Effector memory CD4-positive, alpha-beta T cell (primary cell): ENCODE results near the gene FCN2.

Experiments used
- DNase-seq, 3 donors: peaks; one replicate each; pipeline ENCODE4 v3.0.0-alpha.2; 2020
- H3K27ac ChIP-seq: 2 replicates; pipeline ENCODE4 v1.7.0; 2013; ENCODE audit warnings: mild to moderate bottlenecking, low read length, moderate library complexity; ENCODE audit not compliant: insufficient read depth, poor library complexity, severe bottlenecking
- H3K27me3 ChIP-seq: replicated peaks from 2 replicates; pipeline ENCODE4 v1.7.0; 2013; ENCODE audit warnings: mild to moderate bottlenecking, low read length; ENCODE audit not compliant: insufficient read depth, control insufficient read depth, poor library complexity, severe bottlenecking
- H3K36me3 ChIP-seq: 2 replicates; pipeline ENCODE4 v1.7.0; 2013; ENCODE audit warnings: mild to moderate bottlenecking, low read length, moderate library complexity; ENCODE audit not compliant: control insufficient read depth, insufficient read depth
- H3K4me1 ChIP-seq: 2 replicates; pipeline ENCODE4 v1.7.0; 2013; ENCODE audit warnings: low read length, mild to moderate bottlenecking; ENCODE audit not compliant: control insufficient read depth, insufficient read depth, poor library complexity, severe bottlenecking
- H3K4me3 ChIP-seq: 2 replicates; pipeline ENCODE4 v1.7.0; 2013; ENCODE audit warnings: low read length, low read depth, mild to moderate bottlenecking; ENCODE audit not compliant: insufficient read depth, poor library complexity, severe bottlenecking
- H3K9me3 ChIP-seq: 2 replicates; pipeline ENCODE4 v1.7.0; 2013; ENCODE audit warnings: mild to moderate bottlenecking, low read length, moderate library complexity; ENCODE audit not compliant: control insufficient read depth

FCN2 gene

GRCh38 chr9:134837529-134837928 is 43.1 kb upstream of the FCN2 start:
- Histone ChIP-seq H3K36me3 (no peaks in the 10 kb centered on the region), H3K4me1 (no peaks in the 10 kb centered on the region)

DNA sequence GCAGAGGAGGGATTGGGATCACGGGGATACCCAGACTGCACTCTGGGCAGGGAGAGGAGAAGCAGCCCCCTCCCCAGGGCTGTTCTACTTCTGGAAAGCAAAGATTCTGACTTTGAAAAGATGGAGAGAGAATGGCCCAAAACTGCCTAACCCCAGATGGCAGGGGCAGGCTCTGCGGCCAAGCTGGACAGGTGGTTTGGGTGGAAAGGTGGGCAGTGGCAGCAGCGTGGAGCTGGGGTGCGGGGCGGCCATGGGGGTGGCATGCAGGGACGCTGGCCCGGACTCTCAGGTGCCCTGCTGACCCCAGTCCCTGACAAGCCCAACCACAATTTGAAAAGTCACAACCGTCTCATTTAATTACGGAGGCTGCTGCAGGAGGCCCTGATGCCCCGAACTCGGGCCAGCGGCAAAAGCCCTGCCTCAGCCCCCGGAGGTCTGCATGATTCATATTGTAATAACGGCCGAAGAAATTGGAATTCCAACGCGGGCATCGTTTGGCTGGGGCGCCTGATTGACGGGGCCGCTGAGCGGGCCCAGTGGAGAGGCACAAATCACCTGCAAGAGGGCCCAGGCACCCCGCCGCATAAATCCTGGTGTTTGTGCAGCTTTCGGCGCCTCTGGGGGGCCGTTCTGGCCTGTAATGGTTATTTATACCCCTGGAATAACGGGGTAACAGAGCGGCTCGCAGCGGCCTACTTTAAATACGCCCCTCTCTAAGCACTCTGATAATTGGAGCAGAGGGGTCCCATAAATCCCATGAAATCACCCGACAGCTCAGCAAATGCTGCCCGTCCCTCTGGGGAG is 41.8 kb upstream of the FCN2 start:
- no peak overlapping the region for H3K4me3 ChIP-seq
- H3K4me1 ChIP-seq = no peaks in the 10 kb centered on the region
- no peaks in the 10 kb centered on the region for H3K36me3 ChIP-seq
- no peak overlapping the region for H3K27ac ChIP-seq
- DNase-seq = no peak
- H3K9me3 ChIP-seq = no peaks in the 10 kb centered on the region
- H3K27me3 ChIP-seq = no peaks in the 10 kb centered on the region

More at GRCh38 chr9:134837529-134837928, 43.1 kb upstream of the FCN2 start:
- Histone ChIP-seq H3K4me3 (no peak overlapping the region), H3K9me3 (no peaks in the 10 kb centered on the region), H3K27ac (no peak overlapping the region), H3K27me3 (no peaks in the 10 kb centered on the region)
- no peak for DNase-seq

GRCh38 chr9:134839455-134840125 is 41.0 kb upstream of the FCN2 start:
- no peak overlapping the region for H3K4me3 ChIP-seq
- H3K27me3 ChIP-seq = no peaks in the 10 kb centered on the region
- no peaks in the 10 kb centered on the region for H3K4me1 ChIP-seq
- no peaks in the 10 kb centered on the region for H3K9me3 ChIP-seq
- H3K36me3 ChIP-seq = no peaks in the 10 kb centered on the region
- no peak overlapping the region for H3K27ac ChIP-seq
- no peak for DNase-seq

DNA sequence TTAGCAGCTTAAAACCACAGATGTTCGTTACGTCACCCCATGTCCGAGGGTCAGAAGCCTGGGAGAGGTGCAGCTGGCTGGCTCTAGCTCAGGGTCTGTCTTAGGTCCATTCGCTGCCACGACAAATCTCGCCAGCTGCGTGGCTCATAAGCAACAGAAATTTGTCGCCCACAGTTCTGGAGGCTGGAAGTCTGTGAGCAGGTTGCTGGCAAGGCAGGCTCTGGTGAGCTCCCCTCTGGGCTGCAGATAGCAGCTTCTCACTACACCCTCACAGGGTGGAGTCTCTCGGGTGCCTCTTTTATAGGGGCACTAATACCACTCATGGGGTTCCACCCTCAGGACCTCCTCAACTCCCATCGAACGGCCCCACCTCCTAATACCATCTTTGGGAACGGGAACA is 40.1 kb upstream of the FCN2 start:
- Histone ChIP-seq H3K9me3 (no peaks in the 10 kb centered on the region), H3K4me3 (no peak overlapping the region), H3K36me3 (no peaks in the 10 kb centered on the region), H3K27ac (no peak overlapping the region), H3K4me1 (no peaks in the 10 kb centered on the region), H3K27me3 (no peaks in the 10 kb centered on the region)
- DNase-seq = no peak

DNA sequence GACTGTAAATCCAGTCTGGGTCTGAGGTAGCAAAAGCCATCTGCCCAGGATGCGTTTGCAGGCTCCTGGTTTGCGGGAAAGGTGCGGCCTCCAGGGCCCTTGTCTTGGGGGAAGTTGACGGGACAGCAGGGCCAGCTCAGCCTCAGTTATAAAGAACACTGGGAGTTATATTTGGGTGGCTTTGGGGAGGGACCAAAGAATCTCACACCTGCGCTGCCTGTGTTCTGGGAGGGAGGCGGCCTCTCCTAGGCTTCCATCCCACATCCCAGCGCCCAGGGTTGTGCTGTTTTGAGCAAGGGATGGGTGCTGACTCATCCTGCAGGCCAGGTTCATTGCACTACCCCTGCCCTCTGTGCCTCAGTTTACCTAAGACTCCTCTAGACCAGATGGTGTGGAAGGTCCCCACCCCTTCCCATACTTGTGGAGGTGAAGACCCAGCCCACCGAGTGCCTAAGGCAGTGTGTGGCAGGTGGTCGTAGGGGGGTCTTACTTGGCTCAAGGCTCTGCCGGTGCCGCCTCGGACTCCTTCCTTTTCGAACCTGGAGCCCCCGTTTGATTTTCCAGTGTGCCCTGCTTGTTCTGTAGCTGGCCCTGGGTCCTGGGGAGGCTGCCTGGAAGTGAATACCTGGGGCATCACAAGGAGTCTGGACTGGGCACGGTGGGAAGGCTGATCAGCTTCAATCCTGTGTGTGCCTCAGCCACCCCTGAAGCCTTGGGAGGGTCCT is 39.3 kb upstream of the FCN2 start:
- Histone ChIP-seq H3K36me3 (no peaks in the 10 kb centered on the region), H3K27me3 (no peaks in the 10 kb centered on the region), H3K27ac (no peak overlapping the region), H3K4me3 (no peak overlapping the region), H3K4me1 (no peaks in the 10 kb centered on the region), H3K9me3 (no peaks in the 10 kb centered on the region)
- no peak for DNase-seq

- DNase-seq = no peak
- Histone ChIP-seq H3K27me3 (no peaks in the 10 kb centered on the region), H3K4me1 (no peaks in the 10 kb centered on the region), H3K4me3 (no peak overlapping the region), H3K36me3 (no peaks in the 10 kb centered on the region), H3K27ac (no peak overlapping the region), H3K9me3 (no peaks in the 10 kb centered on the region)
Measured at GRCh38 chr9:134842321-134842720, 38.3 kb upstream of the FCN2 start.

DNA sequence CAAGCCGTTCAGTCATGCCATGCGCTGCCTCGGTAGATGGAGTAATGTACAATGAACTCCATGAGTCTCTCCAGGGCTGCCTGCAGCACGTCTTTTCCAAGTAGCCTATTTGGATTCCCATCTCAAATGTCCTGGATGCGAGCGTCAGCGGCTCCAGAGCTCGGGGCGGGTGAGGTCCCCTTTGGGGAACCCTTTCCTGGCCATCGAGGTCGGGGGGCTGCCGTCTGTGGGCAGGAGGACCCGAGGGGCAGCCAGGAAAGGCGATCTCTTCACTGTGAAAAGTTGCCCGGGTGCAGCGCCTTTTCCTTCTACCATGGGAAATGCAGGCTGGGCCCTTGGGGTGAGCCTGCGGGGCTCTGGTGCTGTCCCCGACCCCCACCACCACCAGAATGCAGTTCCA is 36.9 kb upstream of the FCN2 start:
- no peak overlapping the region for H3K4me3 ChIP-seq
- DNase-seq = no peak
- no peaks in the 10 kb centered on the region for H3K27me3 ChIP-seq
- no peaks in the 10 kb centered on the region for H3K4me1 ChIP-seq
- H3K27ac ChIP-seq = no peak overlapping the region
- H3K36me3 ChIP-seq = no peaks in the 10 kb centered on the region
- no peaks in the 10 kb centered on the region for H3K9me3 ChIP-seq

DNA sequence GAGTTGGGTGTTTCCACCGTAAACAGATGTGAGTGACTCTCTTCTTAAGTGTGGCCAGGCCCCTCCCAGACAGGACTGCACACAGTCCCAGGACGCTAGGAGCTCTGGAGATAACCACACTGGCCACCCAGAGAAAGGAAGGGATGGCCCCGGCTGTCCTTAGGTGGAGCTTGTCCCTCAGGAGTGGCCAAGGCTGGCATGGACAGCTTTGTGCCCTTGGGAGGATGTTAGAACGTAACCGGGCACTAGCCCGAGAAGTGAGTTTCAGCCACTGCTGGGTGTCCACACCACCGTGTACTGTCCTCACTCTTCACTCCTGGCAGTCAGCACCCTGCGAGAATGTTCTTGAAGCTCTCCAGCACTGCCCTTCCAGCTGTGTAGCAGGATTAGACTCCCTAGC is 35.8 kb upstream of the FCN2 start:
- Histone ChIP-seq H3K27ac (no peak overlapping the region), H3K9me3 (no peaks in the 10 kb centered on the region), H3K36me3 (no peaks in the 10 kb centered on the region), H3K4me1 (no peaks in the 10 kb centered on the region), H3K27me3 (no peaks in the 10 kb centered on the region), H3K4me3 (no peak overlapping the region)
- DNase-seq = no peak

DNA sequence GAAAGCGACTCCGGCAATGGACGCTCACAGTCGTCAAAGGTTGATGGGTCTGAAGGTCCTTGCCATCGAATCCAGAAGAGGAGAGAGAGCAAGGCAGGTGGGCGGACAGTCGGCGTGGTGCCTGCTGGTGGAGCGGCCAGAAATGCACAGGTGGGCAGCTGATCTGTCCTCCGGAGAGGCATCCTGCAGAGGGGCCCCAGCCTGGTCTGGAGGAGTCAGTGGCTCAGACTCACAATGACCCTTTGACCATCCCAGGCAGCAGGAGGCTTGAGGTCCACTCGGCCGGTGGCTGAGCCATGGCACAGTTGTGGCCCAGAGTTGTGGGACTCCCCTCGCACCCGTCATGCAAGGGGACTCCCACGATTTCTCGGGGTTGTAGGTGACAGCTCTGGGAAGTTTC is 34.4 kb upstream of the FCN2 start:
- Histone ChIP-seq H3K36me3 (no peaks in the 10 kb centered on the region), H3K4me1 (no peaks in the 10 kb centered on the region), H3K4me3 (no peak overlapping the region), H3K27ac (no peak overlapping the region), H3K9me3 (no peaks in the 10 kb centered on the region), H3K27me3 (no peaks in the 10 kb centered on the region)
- no peak for DNase-seq

GRCh38 chr9:134846699-134847098 is 33.9 kb upstream of the FCN2 start:
- H3K9me3 ChIP-seq = no peaks in the 10 kb centered on the region
- H3K36me3 ChIP-seq = no peaks in the 10 kb centered on the region
- no peak overlapping the region for H3K27ac ChIP-seq
- H3K4me1 ChIP-seq = no peaks in the 10 kb centered on the region
- no peaks in the 10 kb centered on the region for H3K27me3 ChIP-seq
- no peak for DNase-seq
- H3K4me3 ChIP-seq = no peak overlapping the region
